HFF-Myc (cell line): ENCODE results near the gene RALY.

ENCODE experiments used
- DNase-seq: peaks from one replicate; pipeline ENCODE4 v3.0.0-alpha.2; 2011; ENCODE audit warnings: low read depth; ENCODE audit errors: extremely low read depth
- H3K4me3 ChIP-seq: replicated peaks from 2 replicates; pipeline ENCODE4 v1.5.1; 2011; ENCODE audit warnings: low read depth, mild to moderate bottlenecking, control low read depth, low read length
- CTCF ChIP-seq: IDR thresholded peaks from 2 replicates; pipeline ENCODE4 v1.5.1; 2012; ENCODE audit warnings: mild to moderate bottlenecking, low read depth, low read length, control low read depth; ENCODE audit errors: missing control alignments

RALY gene

DNA sequence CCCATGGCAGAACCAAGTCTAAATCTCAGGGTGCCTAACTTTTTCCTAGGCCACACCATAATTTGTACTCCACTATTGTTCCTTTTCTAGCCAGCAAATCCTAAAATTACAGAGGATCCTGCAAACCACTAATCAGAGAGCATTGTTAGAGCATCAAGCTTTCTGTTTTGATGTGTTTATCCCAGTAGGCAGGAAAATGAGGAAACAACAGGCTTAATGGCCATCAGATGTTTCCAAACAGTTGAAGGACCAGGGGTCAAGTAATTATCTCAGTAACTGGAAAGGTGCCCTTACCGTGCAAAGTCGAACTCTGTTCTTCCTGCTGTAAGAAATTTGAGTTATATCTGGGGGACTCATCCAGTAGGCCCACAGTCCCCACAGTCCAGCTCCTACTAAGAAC lies 58.7 kb downstream of the RALY start:
- DNase-seq: no peak
- no peak for TF ChIP-seq CTCF
- no peak overlapping the region for H3K4me3 ChIP-seq

- no peak for DNase-seq
- no peak overlapping the region for H3K4me3 ChIP-seq
- TF ChIP-seq CTCF: no peak
Measured at GRCh38 chr20:34055290-34055689, 61.6 kb downstream of the RALY start.

DNA sequence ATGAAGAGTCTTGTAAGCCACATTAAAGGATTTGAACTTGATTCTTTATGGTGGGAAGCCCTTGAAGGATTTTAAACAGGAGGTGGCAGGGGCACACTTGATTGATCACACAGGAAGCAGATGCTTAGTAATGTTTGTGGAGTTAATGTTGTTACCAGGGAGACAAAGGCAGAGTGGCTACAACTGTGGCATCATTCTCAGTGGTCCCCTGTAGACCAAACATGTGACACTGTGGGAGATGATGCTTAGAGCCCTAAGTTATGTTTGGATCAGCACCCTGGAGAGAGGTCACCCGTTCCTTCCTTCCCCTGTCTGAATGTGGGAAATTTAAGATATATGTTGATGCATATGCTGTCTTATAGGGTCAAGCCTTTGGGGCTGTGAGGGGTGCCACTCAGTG lies 65.1 kb downstream of the RALY start:
- TF ChIP-seq CTCF: no peak
- H3K4me3 ChIP-seq: no peak overlapping the region
- no peak for DNase-seq

GRCh38 chr20:34060970-34061369 lies 67.3 kb downstream of the RALY start:
- H3K4me3 ChIP-seq: no peak overlapping the region
- no peak for DNase-seq
- no peak for TF ChIP-seq CTCF

- H3K4me3 ChIP-seq: no peak overlapping the region
- TF ChIP-seq CTCF: no peak
- no peak for DNase-seq
Measured at GRCh38 chr20:34061695-34062094, 68.0 kb downstream of the RALY start.

DNA sequence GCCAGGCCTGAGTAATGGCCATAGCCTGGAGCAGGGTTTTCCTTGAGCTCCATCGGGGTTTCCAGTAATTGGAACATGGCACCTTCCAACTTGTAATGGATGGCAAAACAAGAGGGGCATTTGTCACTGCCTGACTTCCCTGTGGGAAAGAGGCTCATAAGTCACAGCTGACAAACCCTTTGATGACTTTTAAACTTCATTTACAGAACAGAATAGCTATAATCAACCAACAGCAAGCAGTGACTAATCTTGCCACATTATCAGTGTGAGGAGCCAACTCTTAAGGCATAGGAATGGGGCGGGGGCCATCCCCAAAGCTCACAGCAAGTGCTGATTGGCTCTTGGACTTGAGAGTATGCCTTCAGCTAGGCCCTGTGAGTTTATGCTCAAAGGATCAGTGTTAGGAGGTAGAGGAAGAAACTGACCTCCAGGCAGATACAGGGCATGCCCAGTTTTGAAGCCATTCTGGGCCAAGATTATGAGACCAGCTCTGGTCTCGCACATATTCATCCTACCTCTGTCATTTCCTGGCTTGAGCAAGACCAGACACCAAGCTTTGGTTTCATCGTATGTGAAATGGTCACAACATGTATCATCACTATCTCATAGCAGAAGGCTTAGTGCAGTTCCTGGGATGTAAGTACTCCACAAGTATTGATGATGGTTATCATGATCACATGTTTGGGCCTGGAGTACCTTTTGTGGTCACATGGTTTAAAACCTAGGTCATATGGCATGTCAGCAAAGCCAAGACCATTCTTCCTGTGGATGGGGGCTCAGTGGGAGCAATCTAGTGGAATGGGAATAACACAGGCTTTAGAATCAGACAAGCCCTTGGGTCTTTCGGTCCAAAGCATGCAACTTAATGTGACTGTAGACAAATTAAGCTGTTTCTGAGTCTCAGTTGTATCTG lies 69.1 kb downstream of the RALY start:
- TF ChIP-seq CTCF: no peak
- H3K4me3 ChIP-seq: no peak overlapping the region
- no peak for DNase-seq

- TF ChIP-seq CTCF: no peak
- DNase-seq: no peak
Measured at GRCh38 chr20:34064286-34064685, 70.6 kb downstream of the RALY start.

More at GRCh38 chr20:34064286-34064685, 70.6 kb downstream of the RALY start:
- no peak overlapping the region for H3K4me3 ChIP-seq
